ENCODE measurements around the gene TMEM131L. TPM values are rescaled to one million over a fixed set of nuclear protein-coding genes. Genes with fewer than 3 reads are reported as not detected.
A peak's percentile ranks its signal among the peaks of the same experiment; 100 is the strongest.

TMEM131L gene
- polyA plus RNA-seq, 4 donors, result 0.22 to 9.1 (median 1.9) TPM

DNA sequence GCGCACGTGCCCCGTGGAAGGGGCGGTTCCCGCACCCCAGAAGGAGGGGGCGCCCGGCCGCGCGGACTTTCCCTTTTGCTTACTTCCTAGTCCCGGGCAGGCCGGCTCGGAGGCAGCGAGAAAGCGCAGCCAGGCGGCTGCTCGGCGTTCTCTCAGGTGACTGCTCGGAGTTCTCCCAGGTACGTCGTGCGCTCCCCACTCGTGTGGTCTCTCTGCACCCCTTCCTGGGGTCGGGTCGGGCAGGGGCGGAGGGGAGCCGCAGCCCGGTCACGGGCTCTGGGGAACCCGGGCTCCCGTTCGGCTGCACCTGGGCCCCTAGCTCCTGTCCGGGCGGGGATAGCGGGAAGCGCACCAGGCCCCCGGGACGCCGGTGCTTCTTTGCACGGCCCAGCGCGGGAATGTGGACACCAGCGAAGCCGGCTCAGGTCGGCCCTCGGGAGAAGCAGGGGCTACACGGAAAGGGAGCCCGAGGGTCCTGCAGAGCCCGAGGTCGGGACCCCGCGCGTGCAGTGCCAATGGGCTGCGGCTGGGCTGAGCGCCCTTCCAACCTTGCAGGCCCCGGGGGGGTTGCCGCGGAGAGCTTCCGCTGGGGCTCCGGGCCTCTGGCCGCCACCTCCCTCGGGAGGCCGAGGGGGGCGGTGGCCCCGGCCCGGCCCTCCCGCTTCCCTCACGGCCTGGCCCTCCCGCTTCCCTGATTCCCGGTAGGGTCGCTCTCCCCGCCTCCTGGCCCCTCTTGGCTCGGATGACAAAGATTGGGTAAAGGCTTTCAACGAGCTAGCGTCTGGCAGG lies 218.2 kb downstream of the TMEM131L start, which contains the start of gene TLR2:
Gene TLR2 (plus strand): TSS at position 99 of the 789 bp plus-strand sequence. CDS start 18,628 bp downstream, outside the sequence.
- no peak for FAIRE-seq
- peaks cover 0 to 7% (median 2%) of the 10 kb centered on the region in 3 donors for H3K27me3 ChIP-seq (ENCODE audit: control insufficient read depth in 3 of 3, insufficient read depth in 3 of 3, low read length in 3 of 3)
- H3K4me1 ChIP-seq (ENCODE audit: control insufficient read depth in 3 of 3, insufficient read depth in 2 of 3, low read depth in 1 of 3, low read length in 2 of 3), result peaks cover 0 to 5% (median 0%) of the 10 kb centered on the region in 3 donors
- peak within 1 kb of the TSS; percentile 58 to 71 (median 68) for H3K4me3 ChIP-seq (ENCODE audit: low read depth in 1 of 3, low read length in 3 of 3)
- peaks cover 0 to 7% (median 2%) of the 10 kb centered on the region in 3 donors for H3K36me3 ChIP-seq (ENCODE audit: control insufficient read depth in 3 of 3, insufficient read depth in 2 of 3, low read depth in 1 of 3, low read length in 3 of 3)
- peak; percentile 80 to 92 for DNase-seq
- H3K27ac ChIP-seq (ENCODE audit: low read depth in 1 of 3, low read length in 2 of 3), result peak within 1 kb of the TSS in 1 of 3 donors; percentile 70
- peaks cover 0 to 22% of the 10 kb centered on the region in 2 donors for H3K9me3 ChIP-seq (ENCODE audit: control insufficient read depth in 2 of 2, insufficient read depth in 1 of 2, low read depth in 1 of 2, low read length in 1 of 2)
- 0 to 2% (median 1%) methylated on average over 61 to 75 of the region's 75 CpGs for WGBS, 3 donors

DNA sequence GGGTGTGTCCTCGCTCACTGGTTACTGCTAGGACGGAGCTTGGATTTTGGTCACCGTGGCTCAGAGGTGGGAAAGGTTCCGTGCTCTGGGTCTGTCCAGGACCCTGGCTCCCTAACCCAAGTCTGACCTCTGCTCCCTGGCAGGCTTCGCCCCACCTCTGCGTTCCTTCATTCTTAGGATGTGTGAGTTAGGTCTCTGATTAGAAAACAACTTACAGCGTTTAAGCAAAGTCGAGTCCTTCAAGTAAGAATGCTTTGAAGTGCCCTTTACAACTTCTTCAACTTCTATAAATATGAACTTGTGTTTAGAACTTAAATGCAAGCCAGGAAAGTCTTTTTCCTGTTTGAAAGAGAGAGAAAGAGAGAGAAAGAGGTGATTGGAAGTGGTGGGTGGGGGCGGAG lies 218.8 kb downstream of the TMEM131L start:
- Histone ChIP-seq H3K9me3 (ENCODE audit: control insufficient read depth in 2 of 2, insufficient read depth in 1 of 2, low read depth in 1 of 2, low read length in 1 of 2) (peaks cover 0 to 21% of the 10 kb centered on the region in 2 donors), H3K27ac (ENCODE audit: low read depth in 1 of 3, low read length in 2 of 3) (peak overlapping the region in 1 of 3 donors; percentile 70), H3K36me3 (ENCODE audit: control insufficient read depth in 3 of 3, insufficient read depth in 2 of 3, low read depth in 1 of 3, low read length in 3 of 3) (peaks cover 0 to 7% (median 2%) of the 10 kb centered on the region in 3 donors), H3K4me3 (ENCODE audit: low read depth in 1 of 3, low read length in 3 of 3) (peak overlapping the region; percentile 58 to 71 (median 68)), H3K27me3 (ENCODE audit: control insufficient read depth in 3 of 3, insufficient read depth in 3 of 3, low read length in 3 of 3) (peaks cover 0 to 4% (median 0%) of the 10 kb centered on the region in 3 donors), H3K4me1 (ENCODE audit: control insufficient read depth in 3 of 3, insufficient read depth in 2 of 3, low read depth in 1 of 3, low read length in 2 of 3) (peaks cover 0 to 5% (median 0%) of the 10 kb centered on the region in 3 donors)
- no peak for FAIRE-seq
- no peak for DNase-seq
- WGBS, 3 donors, result 4 to 20% (median 16%) methylated on average over 9 of the region's 9 CpGs

Other genes with a start within 250 kb of the TMEM131L start
- 1 to 10 TPM in 3 of 4 donors, not detected in 1; 3.8 to 9.3 (median 7.2) TPM for gene MND1, start 121.7 kb upstream of the TMEM131L start, polyA plus RNA-seq
- gene TLR2, start 217.9 kb downstream of the TMEM131L start, polyA plus RNA-seq, result 10 to 100 TPM in 1 of 4 donors, 1 to 10 TPM in 3; 1.4 to 11.2 (median 3.1) TPM

Measured in small intestine (tissue), 7 donors.